Smooth muscle cell (in vitro differentiated cells): ENCODE data around the gene TCP10L. TPM values are rescaled to one million over a fixed set of nuclear protein-coding genes. Genes with fewer than 3 reads are reported as not detected.

Experiments
- DNase-seq: peaks from one replicate; lab custom pipeline; 2025; ENCODE audit not compliant: unreplicated experiment; lab: John Stamatoyannopoulos, UW
- H2AFZ ChIP-seq: fragments of 200-600 bp; sonication (generic); 2 replicates; pipeline ENCODE4 v1.6.0; 2016; ENCODE audit warnings: antibody characterized with exemption, low read depth, mild to moderate bottlenecking
- H3F3A ChIP-seq: fragments of 200-600 bp; sonication (generic); 2 replicates; pipeline ENCODE4 v1.6.0; 2017; ENCODE audit warnings: antibody characterized with exemption, low read depth
- H3K27ac ChIP-seq: fragments of 200-600 bp; sonication (generic); 2 replicates; pipeline ENCODE4 v1.5.1; 2016; ENCODE audit warnings: low read depth, mild to moderate bottlenecking
- H3K27me3 ChIP-seq: fragments of 200-600 bp; sonication (generic); 2 replicates; pipeline ENCODE4 v1.6.1; 2016; ENCODE audit warnings: low read depth, mild to moderate bottlenecking
- H3K36me3 ChIP-seq: fragments of 200-600 bp; sonication (generic); 2 replicates; pipeline ENCODE4 v1.5.1; 2016; ENCODE audit warnings: low read depth
- H3K4me1 ChIP-seq: fragments of 200-600 bp; sonication (generic); 2 replicates; pipeline ENCODE4 v1.5.1; 2016; ENCODE audit warnings: low read depth
- H3K4me2 ChIP-seq: fragments of 200-600 bp; sonication (generic); 2 replicates; pipeline ENCODE4 v1.6.0; 2016; ENCODE audit warnings: mild to moderate bottlenecking
- H3K4me3 ChIP-seq: fragments of 200-600 bp; sonication (generic); 2 replicates; pipeline ENCODE4 v1.5.1; 2016; ENCODE audit warnings: mild to moderate bottlenecking
- H3K79me2 ChIP-seq: fragments of 200-600 bp; sonication (generic); 2 replicates; pipeline ENCODE4 v1.6.0; 2016; ENCODE audit warnings: low read depth, mild to moderate bottlenecking
- H3K9ac ChIP-seq: fragments of 200-600 bp; sonication (generic); 2 replicates; pipeline ENCODE4 v1.6.0; 2016; ENCODE audit warnings: low read depth
- H3K9me3 ChIP-seq: fragments of 200-600 bp; sonication (generic); replicated peaks from 2 replicates; pipeline ENCODE4 v1.5.1; 2016; ENCODE audit warnings: low read depth
- H4K20me1 ChIP-seq: fragments of 200-600 bp; sonication (generic); 2 replicates; pipeline ENCODE4 v1.6.0; 2016; ENCODE audit warnings: low read depth
- CTCF ChIP-seq: fragments of 200-600 bp; sonication (generic); IDR thresholded peaks from 2 replicates; pipeline ENCODE4 v1.5.1; 2017; ENCODE audit warnings: borderline replicate concordance, mild to moderate bottlenecking, antibody characterized with exemption; ENCODE audit not compliant: insufficient read depth, poor library complexity, severe bottlenecking
- WGBS: methylation state at CpG from one replicate; pipeline ENCODE4 v1.1.7; 2016; ENCODE audit warnings: low lambda C conversion rate; 5-methylcytosine and 5-hydroxymethylcytosine counted together
- polyA plus RNA-seq: library from polyadenylated mRNA; unstranded; fragments of >200 nt; fragmentation: Nextera tagmentation; extraction: Ambion mirVana; gene quantifications from 2 replicates; pipeline ENCODE4 v1.2.1, GENCODE V29; 2016
- total RNA-seq: library from RNA; depleted of rRNA; stranded (reverse); fragments of >200 nt; gene quantifications from 2 replicates; pipeline ENCODE4 v1.2.3, GENCODE V29; 2014

TCP10L gene
- total and polyA plus RNA-seq, 2 experiments from 2014 or later, result 0.96 TPM; not detected in 1

- DNase-seq, result no peak
- no peaks in the 10 kb centered on the region for H3K9me3 ChIP-seq
- 89% methylated on average over 26 of the region's 26 CpGs for WGBS
Observed at GRCh38 chr21:32574946-32575925, 10.1 kb downstream of the TCP10L start.

GRCh38 chr21:32572574-32573420, 12.5 kb downstream of the TCP10L start:
- WGBS, result 75% methylated on average over 25 of the region's 25 CpGs
- Histone ChIP-seq H3K36me3 (no peaks in the 10 kb centered on the region), H3K27me3 (peaks cover 12% of the 10 kb centered on the region), H3K4me2 (no peak overlapping the region), H3K79me2 (no peaks in the 10 kb centered on the region), H3K9ac (no peak overlapping the region), H3K4me3 (no peak overlapping the region), H3F3A (no peaks in the 10 kb centered on the region), H4K20me1 (no peaks in the 10 kb centered on the region), H3K27ac (no peak overlapping the region), H3K9me3 (no peaks in the 10 kb centered on the region), H3K4me1 (no peaks in the 10 kb centered on the region), H2AFZ (no peak overlapping the region)
- no peak for TF ChIP-seq CTCF
- no peak for DNase-seq

More at GRCh38 chr21:32574946-32575925, 10.1 kb downstream of the TCP10L start:
- H3K4me3 ChIP-seq, result no peak overlapping the region
- H2AFZ ChIP-seq, result no peak overlapping the region
- no peaks in the 10 kb centered on the region for H3K36me3 ChIP-seq
- H3K27me3 ChIP-seq, result peaks cover 27% of the 10 kb centered on the region
- no peaks in the 10 kb centered on the region for H3K79me2 ChIP-seq
- H4K20me1 ChIP-seq, result no peaks in the 10 kb centered on the region
- no peak overlapping the region for H3K4me2 ChIP-seq
- no peak for TF ChIP-seq CTCF
- no peaks in the 10 kb centered on the region for H3K4me1 ChIP-seq
- H3K9ac ChIP-seq, result no peak overlapping the region
- H3K27ac ChIP-seq, result no peak overlapping the region
- no peaks in the 10 kb centered on the region for H3F3A ChIP-seq

DNA sequence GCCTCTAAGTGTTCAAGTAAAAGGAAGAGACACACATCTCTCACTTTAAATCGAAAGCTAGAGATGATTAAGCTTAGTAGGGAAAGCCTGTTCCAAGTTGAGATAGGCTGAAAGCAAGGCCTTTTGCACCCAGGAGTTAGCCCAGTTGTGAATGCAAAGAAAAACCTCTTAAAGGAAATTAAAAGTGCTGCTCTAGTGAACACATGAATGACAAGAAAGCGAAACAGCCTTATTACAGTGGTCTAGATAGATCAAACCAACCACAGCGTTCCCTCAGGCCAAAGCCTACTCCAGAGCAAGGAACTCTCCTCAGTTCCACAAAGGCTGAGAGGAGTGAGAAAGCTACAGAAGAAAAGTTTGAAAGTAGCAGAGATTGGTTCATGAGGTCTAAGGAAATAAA, 14.9 kb downstream of the TCP10L start:
- no peaks in the 10 kb centered on the region for H3K4me1 ChIP-seq
- no peak overlapping the region for H3K9ac ChIP-seq
- H3K4me3 ChIP-seq, result no peak overlapping the region
- H3K27me3 ChIP-seq, result peaks cover 12% of the 10 kb centered on the region
- H3K27ac ChIP-seq, result no peak overlapping the region
- H3K9me3 ChIP-seq, result no peaks in the 10 kb centered on the region
- WGBS, result 96% methylated on average over 3 of the region's 3 CpGs
- H4K20me1 ChIP-seq, result no peaks in the 10 kb centered on the region
- DNase-seq, result no peak
- no peaks in the 10 kb centered on the region for H3F3A ChIP-seq
- H2AFZ ChIP-seq, result no peak overlapping the region
- H3K79me2 ChIP-seq, result no peaks in the 10 kb centered on the region
- TF ChIP-seq CTCF, result no peak
- H3K36me3 ChIP-seq, result no peaks in the 10 kb centered on the region
- no peak overlapping the region for H3K4me2 ChIP-seq
